ENCODE measurements around the gene COL8A2. TPM values are rescaled to one million over a fixed set of nuclear protein-coding genes. Genes with fewer than 3 reads are reported as not detected.
A peak's percentile ranks its signal among the peaks of the same experiment; 100 is the strongest.

COL8A2 gene
- total RNA-seq, 1 donor from 2014 or later, result 16.2 TPM

GRCh38 chr1:36151134-36151844 is 26.3 kb upstream of the COL8A2 start:
- Histone ChIP-seq H3K36me3 (no peaks in the 10 kb centered on the region), H3K27me3 (no peaks in the 10 kb centered on the region), H3K4me1 (peaks cover 51% of the 10 kb centered on the region), H3K9me3 (no peaks in the 10 kb centered on the region), H3K4me3 (no peak overlapping the region), H3K27ac (peak overlapping the region; percentile 98)
- intact Hi-C loops (cut with DNase I), result no loop called here
- ATAC-seq (no peak), DNase-seq (no peak)
- TF ChIP-seq CTCF (IDR thresholded peaks at IDR 0.05), result no peak

- peak; percentile 95 for DNase-seq
- H3K4me3 ChIP-seq, result peak overlapping the region; percentile 33
- no peaks in the 10 kb centered on the region for H3K27me3 ChIP-seq
- TF ChIP-seq CTCF (IDR thresholded peaks at IDR 0.05), result no peak
- intact Hi-C loops (cut with DNase I), result no loop called here
- peak; percentile 82 for ATAC-seq
- peaks cover 51% of the 10 kb centered on the region for H3K4me1 ChIP-seq
- no peaks in the 10 kb centered on the region for H3K9me3 ChIP-seq
- no peaks in the 10 kb centered on the region for H3K36me3 ChIP-seq
- peak overlapping the region; percentile 98 for H3K27ac ChIP-seq
Observed at GRCh38 chr1:36150296-36151133, 25.5 kb upstream of the COL8A2 start.

GRCh38 chr1:36149973-36150295 is 24.9 kb upstream of the COL8A2 start:
- DNase-seq (no peak), ATAC-seq (no peak)
- Histone ChIP-seq H3K4me3 (peak overlapping the region; percentile 33), H3K9me3 (no peaks in the 10 kb centered on the region), H3K4me1 (peaks cover 46% of the 10 kb centered on the region), H3K36me3 (no peaks in the 10 kb centered on the region), H3K27ac (peak overlapping the region; percentile 98), H3K27me3 (no peaks in the 10 kb centered on the region)
- TF ChIP-seq CTCF (IDR thresholded peaks at IDR 0.05), result no peak
- intact Hi-C loops (cut with DNase I), result no loop called here

GRCh38 chr1:36149237-36149972 is 24.4 kb upstream of the COL8A2 start, which contains the start of gene TRAPPC3:
TSS of gene TRAPPC3 (minus strand) at chr1:36149486. CDS start at chr1:36149378, 108 bp downstream.
- H3K36me3 ChIP-seq, result no peaks in the 10 kb centered on the region
- peak within 1 kb of the TSS; percentile 77 for H3K4me3 ChIP-seq
- H3K27ac ChIP-seq, result peak within 1 kb of the TSS; percentile 98
- intact Hi-C loops (cut with DNase I), result no loop called here
- peak; percentile 93 for TF ChIP-seq CTCF (IDR thresholded peaks at IDR 0.05)
- H3K9me3 ChIP-seq, result no peaks in the 10 kb centered on the region
- peak; percentile 94 for ATAC-seq
- peaks cover 40% of the 10 kb centered on the region for H3K4me1 ChIP-seq
- no peaks in the 10 kb centered on the region for H3K27me3 ChIP-seq
- DNase-seq, result peak; percentile 100

GRCh38 chr1:36148821-36149236 is 23.8 kb upstream of the COL8A2 start:
- ATAC-seq (no peak), DNase-seq (no peak)
- H3K4me3 ChIP-seq, result peak overlapping the region; percentile 77
- peak overlapping the region; percentile 92 for H3K27ac ChIP-seq
- H3K27me3 ChIP-seq, result no peaks in the 10 kb centered on the region
- H3K9me3 ChIP-seq, result no peaks in the 10 kb centered on the region
- no peak for TF ChIP-seq CTCF (IDR thresholded peaks at IDR 0.05)
- intact Hi-C loops (cut with DNase I), result no loop called here
- no peaks in the 10 kb centered on the region for H3K36me3 ChIP-seq
- peaks cover 39% of the 10 kb centered on the region for H3K4me1 ChIP-seq
